ENCODE results near the gene WBP4. TPM values are rescaled to one million over a fixed set of nuclear protein-coding genes. Genes with fewer than 3 reads are reported as not detected.

The WBP4 gene
- total RNA-seq, 1 donor = 8.7 TPM

- Histone ChIP-seq H3K27ac (ENCODE audit: low read depth, low read length) (peak overlapping the region; percentile 92), H3K36me3 (ENCODE audit: insufficient read depth, low read length) (peaks cover 23% of the 10 kb centered on the region), H4K20me1 (ENCODE audit: insufficient read depth, low read length) (peaks cover 7% of the 10 kb centered on the region), H3K4me3 (ENCODE audit: insufficient read depth, low read length) (peak overlapping the region; percentile 89), H3K4me2 (ENCODE audit: insufficient read depth, low read length) (peak overlapping the region; percentile 88), H3K27me3 (ENCODE audit: insufficient read depth, low read length) (no peaks in the 10 kb centered on the region), H2AFZ (ENCODE audit: low read length) (peak overlapping the region; percentile 97), H3K4me1 (ENCODE audit: insufficient read depth, low read length) (peaks cover 46% of the 10 kb centered on the region), H3K9me3 (ENCODE audit: low read depth, low read length) (no peaks in the 10 kb centered on the region), H3K79me2 (ENCODE audit: insufficient read depth, low read length) (peaks cover 61% of the 10 kb centered on the region)
- peak; percentile 30 for DNase-seq (ENCODE audit: insufficient read length, low spot score, missing footprints)
- TF ChIP-seq CTCF (IDR thresholded peaks at IDR 0.05; ENCODE audit: extremely low read depth, low read depth, low read length) = no peak
Measured at GRCh38 chr13:41061914-41062837, 867 bp downstream of the WBP4 start.

- Histone ChIP-seq H3K4me3 (ENCODE audit: insufficient read depth, low read length) (no peak overlapping the region), H3K4me1 (ENCODE audit: insufficient read depth, low read length) (peaks cover 35% of the 10 kb centered on the region)
Measured at GRCh38 chr13:41064493-41064892, 3.2 kb downstream of the WBP4 start.

GRCh38 chr13:41065078-41065477, 3.8 kb downstream of the WBP4 start:
- TF ChIP-seq CTCF (IDR thresholded peaks at IDR 0.05; ENCODE audit: extremely low read depth, low read depth, low read length) = no peak
- DNase-seq (ENCODE audit: insufficient read length, low spot score, missing footprints) = peak; percentile 72
- no peaks in the 10 kb centered on the region for H3K27me3 ChIP-seq (ENCODE audit: insufficient read depth, low read length)
- peaks cover 32% of the 10 kb centered on the region for H3K79me2 ChIP-seq (ENCODE audit: insufficient read depth, low read length)
- H3K4me2 ChIP-seq (ENCODE audit: insufficient read depth, low read length) = peak overlapping the region; percentile 23
- peaks cover 35% of the 10 kb centered on the region for H3K4me1 ChIP-seq (ENCODE audit: insufficient read depth, low read length)
- H3K27ac ChIP-seq (ENCODE audit: low read depth, low read length) = peak overlapping the region; percentile 67
- H3K9me3 ChIP-seq (ENCODE audit: low read depth, low read length) = no peaks in the 10 kb centered on the region
- no peak overlapping the region for H3K4me3 ChIP-seq (ENCODE audit: insufficient read depth, low read length)
- peaks cover 48% of the 10 kb centered on the region for H3K36me3 ChIP-seq (ENCODE audit: insufficient read depth, low read length)
- H2AFZ ChIP-seq (ENCODE audit: low read length) = no peak overlapping the region
- H4K20me1 ChIP-seq (ENCODE audit: insufficient read depth, low read length) = no peaks in the 10 kb centered on the region

More at GRCh38 chr13:41064493-41064892, 3.2 kb downstream of the WBP4 start:
- Histone ChIP-seq H3K9me3 (ENCODE audit: low read depth, low read length) (no peaks in the 10 kb centered on the region), H3K27me3 (ENCODE audit: insufficient read depth, low read length) (no peaks in the 10 kb centered on the region), H3K4me2 (ENCODE audit: insufficient read depth, low read length) (peak overlapping the region; percentile 23), H2AFZ (ENCODE audit: low read length) (no peak overlapping the region), H3K27ac (ENCODE audit: low read depth, low read length) (peak overlapping the region; percentile 67), H3K36me3 (ENCODE audit: insufficient read depth, low read length) (peaks cover 45% of the 10 kb centered on the region), H4K20me1 (ENCODE audit: insufficient read depth, low read length) (no peaks in the 10 kb centered on the region), H3K79me2 (ENCODE audit: insufficient read depth, low read length) (peaks cover 38% of the 10 kb centered on the region)
- TF ChIP-seq CTCF (IDR thresholded peaks at IDR 0.05; ENCODE audit: extremely low read depth, low read depth, low read length) = no peak
- DNase-seq (ENCODE audit: insufficient read length, low spot score, missing footprints) = peak; percentile 36

- Histone ChIP-seq H2AFZ (ENCODE audit: low read length) (no peak overlapping the region), H3K4me3 (ENCODE audit: insufficient read depth, low read length) (no peak overlapping the region), H3K27ac (ENCODE audit: low read depth, low read length) (no peak overlapping the region), H3K4me2 (ENCODE audit: insufficient read depth, low read length) (no peak overlapping the region), H3K27me3 (ENCODE audit: insufficient read depth, low read length) (no peaks in the 10 kb centered on the region), H3K4me1 (ENCODE audit: insufficient read depth, low read length) (no peaks in the 10 kb centered on the region), H3K9me3 (ENCODE audit: low read depth, low read length) (no peaks in the 10 kb centered on the region), H3K36me3 (ENCODE audit: insufficient read depth, low read length) (peaks cover 76% of the 10 kb centered on the region), H4K20me1 (ENCODE audit: insufficient read depth, low read length) (no peaks in the 10 kb centered on the region), H3K79me2 (ENCODE audit: insufficient read depth, low read length) (no peaks in the 10 kb centered on the region)
- no peak for TF ChIP-seq CTCF (IDR thresholded peaks at IDR 0.05; ENCODE audit: extremely low read depth, low read depth, low read length)
- DNase-seq (ENCODE audit: insufficient read length, low spot score, missing footprints) = no peak
Measured at GRCh38 chr13:41074523-41074922, 13.2 kb downstream of the WBP4 start.
